H1 (cell line): ENCODE data around the gene SH3PXD2A. TPM values are rescaled to one million over a fixed set of nuclear protein-coding genes. Genes with fewer than 3 reads are reported as not detected.

Experiments
- polyA plus RNA-seq, 7 experiments: library from polyadenylated mRNA; depleted of rRNA in 3 of 7; stranded (reverse) in 5 of 7; unstranded in 2 of 7; fragments of >200 nt in 5 of 7; fragments of 200-250 nt in 2 of 7; gene quantifications; 1 replicate in 5 of 7; 2 replicates in 1 of 7; 4 replicates in 1 of 7; pipeline versions ENCODE4 v1.2.1 to v1.2.3, GENCODE V29; 2011 to 2013; ENCODE audit warnings: missing spikeins in 2 of 7, mixed read lengths in 2 of 7
- total RNA-seq: library from RNA; stranded (reverse); fragmentation: NEBNext Ultra II Directional; extraction: Animal tissue kit (Norgen Biotek cat#: 25700); gene quantifications from 2 replicates; pipeline ENCODE4 v1.2.1, GENCODE V29; 2021
- TF ChIP-seq, protein P1 (sequence below): fragments of 300-600 bp; sonication (generic); IDR thresholded peaks from 2 replicates; pipeline ENCODE4 v1.7.1; 2012; ENCODE audit warnings: low read length, moderate library complexity, mild to moderate bottlenecking, inconsistent platforms; ENCODE audit not compliant: insufficient replicate concordance

The SH3PXD2A gene
- total and polyA plus RNA-seq, 2 of the 8 experiments (the other 6 are each of a cell fraction or from before 2014, with no cell fraction given), result 5.4 to 16.3 TPM

DNA sequence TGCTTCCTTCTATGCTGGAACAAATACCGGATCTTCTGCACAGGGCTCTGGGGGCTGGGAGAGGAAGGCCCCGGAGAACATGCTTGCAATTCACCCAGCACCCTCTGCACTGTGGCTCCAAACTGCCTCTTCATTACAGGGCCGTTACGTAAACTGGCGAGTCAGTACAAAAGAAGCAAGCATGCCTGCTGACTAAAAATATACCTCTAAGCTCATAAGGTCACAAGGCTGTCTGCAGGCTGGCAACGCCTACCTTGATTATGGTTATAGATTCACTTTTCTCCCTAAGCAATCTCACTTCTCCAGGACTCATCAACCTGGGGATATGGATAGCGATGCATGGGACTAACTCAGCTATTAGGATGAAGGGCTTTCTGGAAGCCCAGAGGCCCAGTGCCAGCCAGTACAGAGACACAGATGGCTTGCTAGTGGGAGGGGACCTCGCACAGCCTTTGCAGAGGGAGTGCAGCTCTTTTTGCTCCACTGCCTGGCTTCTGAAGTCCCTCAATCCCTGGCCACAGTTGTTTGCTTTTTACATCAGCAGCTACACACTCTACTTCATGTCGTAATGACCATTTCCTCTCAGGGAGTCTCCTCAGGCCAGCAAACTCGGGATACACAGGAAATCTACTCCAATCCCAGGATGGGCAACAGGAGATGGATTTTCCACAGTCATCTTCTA lies 96.1 kb downstream of the SH3PXD2A start (continued):
- TF ChIP-seq, protein P1, sequence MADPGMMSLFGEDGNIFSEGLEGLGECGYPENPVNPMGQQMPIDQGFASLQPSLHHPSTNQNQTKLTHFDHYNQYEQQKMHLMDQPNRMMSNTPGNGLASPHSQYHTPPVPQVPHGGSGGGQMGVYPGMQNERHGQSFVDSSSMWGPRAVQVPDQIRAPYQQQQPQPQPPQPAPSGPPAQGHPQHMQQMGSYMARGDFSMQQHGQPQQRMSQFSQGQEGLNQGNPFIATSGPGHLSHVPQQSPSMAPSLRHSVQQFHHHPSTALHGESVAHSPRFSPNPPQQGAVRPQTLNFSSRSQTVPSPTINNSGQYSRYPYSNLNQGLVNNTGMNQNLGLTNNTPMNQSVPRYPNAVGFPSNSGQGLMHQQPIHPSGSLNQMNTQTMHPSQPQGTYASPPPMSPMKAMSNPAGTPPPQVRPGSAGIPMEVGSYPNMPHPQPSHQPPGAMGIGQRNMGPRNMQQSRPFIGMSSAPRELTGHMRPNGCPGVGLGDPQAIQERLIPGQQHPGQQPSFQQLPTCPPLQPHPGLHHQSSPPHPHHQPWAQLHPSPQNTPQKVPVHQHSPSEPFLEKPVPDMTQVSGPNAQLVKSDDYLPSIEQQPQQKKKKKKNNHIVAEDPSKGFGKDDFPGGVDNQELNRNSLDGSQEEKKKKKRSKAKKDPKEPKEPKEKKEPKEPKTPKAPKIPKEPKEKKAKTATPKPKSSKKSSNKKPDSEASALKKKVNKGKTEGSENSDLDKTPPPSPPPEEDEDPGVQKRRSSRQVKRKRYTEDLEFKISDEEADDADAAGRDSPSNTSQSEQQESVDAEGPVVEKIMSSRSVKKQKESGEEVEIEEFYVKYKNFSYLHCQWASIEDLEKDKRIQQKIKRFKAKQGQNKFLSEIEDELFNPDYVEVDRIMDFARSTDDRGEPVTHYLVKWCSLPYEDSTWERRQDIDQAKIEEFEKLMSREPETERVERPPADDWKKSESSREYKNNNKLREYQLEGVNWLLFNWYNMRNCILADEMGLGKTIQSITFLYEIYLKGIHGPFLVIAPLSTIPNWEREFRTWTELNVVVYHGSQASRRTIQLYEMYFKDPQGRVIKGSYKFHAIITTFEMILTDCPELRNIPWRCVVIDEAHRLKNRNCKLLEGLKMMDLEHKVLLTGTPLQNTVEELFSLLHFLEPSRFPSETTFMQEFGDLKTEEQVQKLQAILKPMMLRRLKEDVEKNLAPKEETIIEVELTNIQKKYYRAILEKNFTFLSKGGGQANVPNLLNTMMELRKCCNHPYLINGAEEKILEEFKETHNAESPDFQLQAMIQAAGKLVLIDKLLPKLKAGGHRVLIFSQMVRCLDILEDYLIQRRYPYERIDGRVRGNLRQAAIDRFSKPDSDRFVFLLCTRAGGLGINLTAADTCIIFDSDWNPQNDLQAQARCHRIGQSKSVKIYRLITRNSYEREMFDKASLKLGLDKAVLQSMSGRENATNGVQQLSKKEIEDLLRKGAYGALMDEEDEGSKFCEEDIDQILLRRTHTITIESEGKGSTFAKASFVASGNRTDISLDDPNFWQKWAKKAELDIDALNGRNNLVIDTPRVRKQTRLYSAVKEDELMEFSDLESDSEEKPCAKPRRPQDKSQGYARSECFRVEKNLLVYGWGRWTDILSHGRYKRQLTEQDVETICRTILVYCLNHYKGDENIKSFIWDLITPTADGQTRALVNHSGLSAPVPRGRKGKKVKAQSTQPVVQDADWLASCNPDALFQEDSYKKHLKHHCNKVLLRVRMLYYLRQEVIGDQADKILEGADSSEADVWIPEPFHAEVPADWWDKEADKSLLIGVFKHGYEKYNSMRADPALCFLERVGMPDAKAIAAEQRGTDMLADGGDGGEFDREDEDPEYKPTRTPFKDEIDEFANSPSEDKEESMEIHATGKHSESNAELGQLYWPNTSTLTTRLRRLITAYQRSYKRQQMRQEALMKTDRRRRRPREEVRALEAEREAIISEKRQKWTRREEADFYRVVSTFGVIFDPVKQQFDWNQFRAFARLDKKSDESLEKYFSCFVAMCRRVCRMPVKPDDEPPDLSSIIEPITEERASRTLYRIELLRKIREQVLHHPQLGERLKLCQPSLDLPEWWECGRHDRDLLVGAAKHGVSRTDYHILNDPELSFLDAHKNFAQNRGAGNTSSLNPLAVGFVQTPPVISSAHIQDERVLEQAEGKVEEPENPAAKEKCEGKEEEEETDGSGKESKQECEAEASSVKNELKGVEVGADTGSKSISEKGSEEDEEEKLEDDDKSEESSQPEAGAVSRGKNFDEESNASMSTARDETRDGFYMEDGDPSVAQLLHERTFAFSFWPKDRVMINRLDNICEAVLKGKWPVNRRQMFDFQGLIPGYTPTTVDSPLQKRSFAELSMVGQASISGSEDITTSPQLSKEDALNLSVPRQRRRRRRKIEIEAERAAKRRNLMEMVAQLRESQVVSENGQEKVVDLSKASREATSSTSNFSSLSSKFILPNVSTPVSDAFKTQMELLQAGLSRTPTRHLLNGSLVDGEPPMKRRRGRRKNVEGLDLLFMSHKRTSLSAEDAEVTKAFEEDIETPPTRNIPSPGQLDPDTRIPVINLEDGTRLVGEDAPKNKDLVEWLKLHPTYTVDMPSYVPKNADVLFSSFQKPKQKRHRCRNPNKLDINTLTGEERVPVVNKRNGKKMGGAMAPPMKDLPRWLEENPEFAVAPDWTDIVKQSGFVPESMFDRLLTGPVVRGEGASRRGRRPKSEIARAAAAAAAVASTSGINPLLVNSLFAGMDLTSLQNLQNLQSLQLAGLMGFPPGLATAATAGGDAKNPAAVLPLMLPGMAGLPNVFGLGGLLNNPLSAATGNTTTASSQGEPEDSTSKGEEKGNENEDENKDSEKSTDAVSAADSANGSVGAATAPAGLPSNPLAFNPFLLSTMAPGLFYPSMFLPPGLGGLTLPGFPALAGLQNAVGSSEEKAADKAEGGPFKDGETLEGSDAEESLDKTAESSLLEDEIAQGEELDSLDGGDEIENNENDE, result no peak
